ENCODE data around the gene DNAI2.
A peak's percentile ranks its signal among the peaks of the same experiment; 100 is the strongest.

DNAI2 gene

DNA sequence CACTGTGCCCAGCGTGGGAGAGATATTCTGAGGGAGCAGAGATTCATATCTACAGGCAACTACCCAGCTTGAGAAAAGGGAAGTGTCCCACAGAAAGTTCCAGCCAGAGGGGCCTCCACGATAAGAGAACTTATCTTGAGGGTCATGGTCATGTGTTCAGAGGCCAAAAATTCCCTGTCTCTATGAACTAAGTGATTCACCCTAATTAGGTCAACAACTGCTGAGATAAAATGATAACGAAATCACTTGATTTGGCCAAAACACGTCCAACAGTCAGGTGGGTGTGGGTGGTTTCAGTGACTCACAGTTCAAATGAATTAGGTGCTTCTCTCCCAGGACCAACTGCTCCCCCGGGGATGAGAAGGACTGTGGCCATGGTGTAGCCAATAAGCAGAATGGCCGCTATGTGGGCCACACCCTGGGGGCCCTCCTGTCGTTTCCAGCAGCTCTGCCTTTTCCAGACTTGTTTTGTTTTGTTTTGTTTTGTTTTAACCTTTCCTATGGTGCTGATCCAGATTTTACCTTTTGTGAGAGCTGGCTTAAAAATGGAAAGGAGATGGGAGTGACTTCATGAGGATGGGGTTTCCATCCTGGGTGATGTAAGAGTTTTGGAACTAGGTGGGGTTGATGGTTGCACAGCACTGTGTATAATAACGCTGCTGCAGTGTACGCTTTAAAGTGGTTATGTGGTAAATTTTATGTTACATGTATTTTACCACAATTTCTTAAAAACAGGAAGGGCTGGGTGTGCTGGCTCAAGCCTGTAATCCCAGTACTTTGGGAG is 8.7 kb downstream of the DNAI2 start:
- TF ChIP-seq CTCF (IDR thresholded peaks at IDR 0.05; ENCODE audit: insufficient read depth, low read depth, low read length, missing control alignments) = no peak
- peak; percentile 23 for DNase-seq (ENCODE audit: low read depth)
- H3K4me3 ChIP-seq (ENCODE audit: low read length) = no peak overlapping the region

- no peak overlapping the region for H3K4me3 ChIP-seq (ENCODE audit: low read length)
- TF ChIP-seq CTCF (IDR thresholded peaks at IDR 0.05; ENCODE audit: insufficient read depth, low read depth, low read length, missing control alignments) = no peak
- DNase-seq (ENCODE audit: low read depth) = no peak
These were observed 9.3 kb downstream of the DNAI2 start for GRCh38 chr17:74283371-74283673.

DNA sequence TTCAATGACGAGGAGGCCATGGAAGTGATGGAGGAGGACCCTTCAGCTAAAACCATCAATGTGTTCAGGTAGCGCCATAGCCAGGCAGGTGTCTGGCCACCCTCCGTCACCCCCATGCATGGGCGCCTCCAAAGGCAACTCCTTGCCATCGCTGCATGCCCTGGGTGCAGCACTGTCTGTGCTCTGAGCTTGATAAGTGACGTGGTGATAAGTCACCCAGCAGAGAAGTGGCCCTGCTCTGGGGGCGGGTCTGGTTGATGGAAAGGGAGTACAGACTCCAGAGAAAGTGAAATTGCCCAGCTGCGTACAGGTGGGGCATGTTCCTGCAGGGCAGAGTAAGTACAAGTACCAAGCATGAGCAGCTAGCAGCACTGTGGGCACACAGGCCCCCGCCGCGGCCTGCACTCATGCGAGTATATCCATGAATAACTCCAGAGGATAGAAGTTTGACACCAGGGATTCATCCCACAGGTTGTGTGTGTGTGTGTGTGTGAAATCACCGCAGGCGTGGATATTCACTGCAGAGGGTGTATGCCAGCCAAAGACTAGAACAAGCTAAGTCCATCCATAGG is 13.1 kb downstream of the DNAI2 start:
- no peak overlapping the region for H3K4me3 ChIP-seq (ENCODE audit: low read length)
- no peak for TF ChIP-seq CTCF (IDR thresholded peaks at IDR 0.05; ENCODE audit: insufficient read depth, low read depth, low read length, missing control alignments)
- DNase-seq (ENCODE audit: low read depth) = no peak

GRCh38 chr17:74288785-74289184 is 14.8 kb downstream of the DNAI2 start:
- peak; percentile 24 for DNase-seq (ENCODE audit: low read depth)
- no peak overlapping the region for H3K4me3 ChIP-seq (ENCODE audit: low read length)
- no peak for TF ChIP-seq CTCF (IDR thresholded peaks at IDR 0.05; ENCODE audit: insufficient read depth, low read depth, low read length, missing control alignments)

DNA sequence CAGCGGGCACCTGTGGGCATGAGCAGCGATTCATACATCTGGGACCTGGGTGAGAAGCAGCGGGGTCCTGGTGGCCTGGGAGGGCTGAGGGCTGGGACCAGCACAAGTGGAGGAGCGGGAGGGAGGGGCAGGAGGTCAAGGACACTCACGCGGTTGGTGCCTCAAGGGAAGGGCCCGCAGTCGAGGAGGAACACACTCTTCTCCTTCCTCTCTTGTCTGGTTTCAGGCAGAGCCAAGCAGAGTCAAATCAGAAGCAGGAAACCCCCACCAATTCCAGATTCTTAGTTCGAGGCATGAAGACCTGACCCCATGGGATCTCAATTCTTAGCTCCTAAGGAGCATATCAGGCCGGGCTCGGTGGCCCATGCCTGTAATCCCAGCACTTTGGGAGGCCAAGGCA is 15.7 kb downstream of the DNAI2 start:
- DNase-seq (ENCODE audit: low read depth) = no peak
- no peak overlapping the region for H3K4me3 ChIP-seq (ENCODE audit: low read length)
- no peak for TF ChIP-seq CTCF (IDR thresholded peaks at IDR 0.05; ENCODE audit: insufficient read depth, low read depth, low read length, missing control alignments)

DNA sequence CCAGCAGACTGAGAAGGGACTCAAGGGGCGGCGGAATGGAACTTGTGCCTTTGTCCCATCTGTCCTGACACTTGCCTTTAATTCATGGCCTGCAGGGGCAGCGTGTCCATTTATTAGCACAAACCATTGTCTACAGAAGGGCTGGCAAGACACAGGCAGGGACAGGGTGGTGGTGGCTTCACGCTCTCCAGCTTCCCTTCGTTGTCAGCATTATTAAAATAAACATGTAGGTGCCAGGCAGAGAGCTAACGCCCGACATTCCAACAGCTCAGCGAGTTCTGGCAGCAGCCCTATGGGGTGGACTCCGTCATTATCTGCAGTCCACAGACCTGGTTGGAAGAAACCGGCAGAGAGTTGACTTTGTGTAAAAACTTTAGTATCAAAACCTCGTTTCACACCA is 16.3 kb downstream of the DNAI2 start:
- peak; percentile 10 for DNase-seq (ENCODE audit: low read depth)
- no peak overlapping the region for H3K4me3 ChIP-seq (ENCODE audit: low read length)
- TF ChIP-seq CTCF (IDR thresholded peaks at IDR 0.05; ENCODE audit: insufficient read depth, low read depth, low read length, missing control alignments) = no peak

DNA sequence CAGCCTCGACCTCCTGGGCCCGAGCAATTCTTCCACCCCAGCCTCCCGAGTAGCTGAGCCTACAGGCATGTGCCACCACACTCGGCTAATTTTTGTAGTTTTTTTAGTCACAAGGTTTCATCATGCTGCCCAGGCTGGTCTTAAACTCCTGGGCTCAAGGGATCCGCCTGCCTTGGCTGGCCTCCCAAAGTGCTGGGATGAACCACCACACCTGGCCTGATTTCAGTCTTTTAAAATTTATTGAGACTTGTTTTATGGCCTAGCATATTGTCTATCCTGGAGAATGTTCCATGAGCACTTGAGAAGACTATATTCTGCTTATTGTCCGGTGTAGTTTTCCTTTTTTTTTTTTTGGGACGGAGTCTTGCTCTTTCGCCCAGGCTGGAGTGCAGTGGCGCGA is 18.5 kb downstream of the DNAI2 start:
- TF ChIP-seq CTCF (IDR thresholded peaks at IDR 0.05; ENCODE audit: insufficient read depth, low read depth, low read length, missing control alignments) = no peak
- no peak for DNase-seq (ENCODE audit: low read depth)
- H3K4me3 ChIP-seq (ENCODE audit: low read length) = no peak overlapping the region

Data from epithelial cell of esophagus (primary cell).